Heart left ventricle (tissue), 13 donors: ENCODE results near the gene CLDN14.

ENCODE experiments used
- POLR2A ChIP-seq, 2 donors: fragments of 450-650 bp; IDR thresholded peaks; one replicate each; pipeline ENCODE4 v1.6.1; 2017; ENCODE audit warnings: antibody characterized with exemption in 2 of 2, mild to moderate bottlenecking in 2 of 2, moderate library complexity in 2 of 2
- TF ChIP-seq, protein P1 (sequence below), 12 donors: fragments of 200-600 bp; sonication (generic) in 4 of 12; IDR thresholded peaks; one replicate each; pipeline versions ENCODE4 v1.5.0 to v1.8.0; 2018 to 2022; ENCODE audit warnings: antibody characterized with exemption in 12 of 12, mild to moderate bottlenecking in 5 of 12
- donor health status: ischemic (EF 13 %, LVEDD 7.1; RV severe dilation, severe dysfunction).
- donor health status: DM: no; HTN: yes; CAD: no.
- donor health status: DM: no; HTN: no; CAD: no.
- donor health status: ischemic (EF 25% LVEDD 6.9; RV normal size, moderate dysfunction).
- donor health status: ischemic (EF 25% LVEDD 5.7; RV mildly dilated, moderate dysfunction).
- donor health status: ischemic (EF 35%, LVEDD 5.7; RV mildly dilated, moderate dysfunction).
- donor health status: nonischemic (EF 11% LVEDD 7.7; RV severe dilation, severe dysfunction).
- donor health status: DM: yes; HTN: yes; CAD: no.
- donor health status: PGD.
- donor health status: ischemic (EF 29% LVEDD 5.4; RV normal size, mild dysfunction).
- donor health status: nonischemic (EF 23%, LVEDD 6.1; RV moderate dilation, normal function).

DNA sequence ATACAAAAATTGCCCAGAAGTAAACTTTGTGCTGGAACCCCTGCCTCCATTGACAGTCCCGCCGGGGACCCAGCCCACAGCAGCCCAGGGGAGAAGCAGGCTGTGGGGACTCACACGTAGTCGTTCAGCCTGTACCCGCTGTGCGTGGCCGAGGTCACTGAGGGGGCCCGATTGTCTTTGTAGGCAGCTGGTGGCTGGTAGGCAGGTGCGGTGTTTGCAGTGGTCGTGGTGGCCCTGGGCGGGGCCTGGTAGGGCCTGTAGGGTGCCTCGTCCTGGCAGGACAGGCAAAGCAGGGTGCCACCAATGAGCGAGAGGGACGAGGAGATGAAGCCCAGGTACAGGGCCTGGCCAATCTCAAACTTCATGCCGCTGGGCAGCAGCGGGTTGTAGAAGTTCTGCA, 19.1 kb downstream of the CLDN14 start:
- TF ChIP-seq POLR2A (IDR thresholded peaks at IDR 0.05), result no peak
- TF ChIP-seq, protein P1, sequence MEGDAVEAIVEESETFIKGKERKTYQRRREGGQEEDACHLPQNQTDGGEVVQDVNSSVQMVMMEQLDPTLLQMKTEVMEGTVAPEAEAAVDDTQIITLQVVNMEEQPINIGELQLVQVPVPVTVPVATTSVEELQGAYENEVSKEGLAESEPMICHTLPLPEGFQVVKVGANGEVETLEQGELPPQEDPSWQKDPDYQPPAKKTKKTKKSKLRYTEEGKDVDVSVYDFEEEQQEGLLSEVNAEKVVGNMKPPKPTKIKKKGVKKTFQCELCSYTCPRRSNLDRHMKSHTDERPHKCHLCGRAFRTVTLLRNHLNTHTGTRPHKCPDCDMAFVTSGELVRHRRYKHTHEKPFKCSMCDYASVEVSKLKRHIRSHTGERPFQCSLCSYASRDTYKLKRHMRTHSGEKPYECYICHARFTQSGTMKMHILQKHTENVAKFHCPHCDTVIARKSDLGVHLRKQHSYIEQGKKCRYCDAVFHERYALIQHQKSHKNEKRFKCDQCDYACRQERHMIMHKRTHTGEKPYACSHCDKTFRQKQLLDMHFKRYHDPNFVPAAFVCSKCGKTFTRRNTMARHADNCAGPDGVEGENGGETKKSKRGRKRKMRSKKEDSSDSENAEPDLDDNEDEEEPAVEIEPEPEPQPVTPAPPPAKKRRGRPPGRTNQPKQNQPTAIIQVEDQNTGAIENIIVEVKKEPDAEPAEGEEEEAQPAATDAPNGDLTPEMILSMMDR (IDR thresholded peaks at IDR 0.05), result no peak
